Renal pelvis (tissue), 12 donors: ENCODE data around the gene RAB31. TPM values are rescaled to one million over a fixed set of nuclear protein-coding genes. Genes with fewer than 3 reads are reported as not detected.
"Not testable (repeated sequence)": the region's sequence is repeated elsewhere in the genome, so short reads cannot be mapped to it uniquely, and the experiment has no call there.

ENCODE experiments used
- DNase-seq: peaks from one replicate; pipeline ENCODE4 v3.0.0-alpha.2; 2013
- long read RNA-seq, 16 experiments: transcript quantifications; one replicate each; lab custom pipeline, GENCODE V29; 2026
- polyA plus RNA-seq, 3 donors: library from polyadenylated mRNA; unstranded; fragments of 120-200 nt; gene quantifications; one replicate each; pipeline ENCODE4 v1.2.1, GENCODE V29; 2013; ENCODE audit not compliant: insufficient read length in 3 of 3

The RAB31 gene, protein sequence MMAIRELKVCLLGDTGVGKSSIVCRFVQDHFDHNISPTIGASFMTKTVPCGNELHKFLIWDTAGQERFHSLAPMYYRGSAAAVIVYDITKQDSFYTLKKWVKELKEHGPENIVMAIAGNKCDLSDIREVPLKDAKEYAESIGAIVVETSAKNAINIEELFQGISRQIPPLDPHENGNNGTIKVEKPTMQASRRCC
- polyA plus RNA-seq: 10 to 100 TPM; 22.8 to 27.5 (median 25.7) TPM
- long read RNA-seq, donor 1, full-length matches to known transcripts: 14 of 14 reads
- long read RNA-seq, donor 1, partial matches to known transcripts: 0 of 14 reads
- long read RNA-seq, donor 1, other reads (novel, unspliced or antisense): 0 of 14 reads
- long read RNA-seq, donor 2, full-length matches to known transcripts: 16 of 16 reads
- long read RNA-seq, donor 2, partial matches to known transcripts: 0 of 16 reads
- long read RNA-seq, donor 2, other reads (novel, unspliced or antisense): 0 of 16 reads
- long read RNA-seq, donor 3, full-length matches to known transcripts: 15 of 15 reads
- long read RNA-seq, donor 3, partial matches to known transcripts: 0 of 15 reads
- long read RNA-seq, donor 3, other reads (novel, unspliced or antisense): 0 of 15 reads
- long read RNA-seq, donor 4, full-length matches to known transcripts: 8 of 8 reads
- long read RNA-seq, donor 4, partial matches to known transcripts: 0 of 8 reads
- long read RNA-seq, donor 4, other reads (novel, unspliced or antisense): 0 of 8 reads
- long read RNA-seq, donor 5, full-length matches to known transcripts: 6 of 6 reads
- long read RNA-seq, donor 5, partial matches to known transcripts: 0 of 6 reads
- long read RNA-seq, donor 5, other reads (novel, unspliced or antisense): 0 of 6 reads
- long read RNA-seq, donor 6, full-length matches to known transcripts: 5 of 5 reads
- long read RNA-seq, donor 6, partial matches to known transcripts: 0 of 5 reads
- long read RNA-seq, donor 6, other reads (novel, unspliced or antisense): 0 of 5 reads
- long read RNA-seq, donor 7, full-length matches to known transcripts: 16 of 16 reads
- long read RNA-seq, donor 7, partial matches to known transcripts: 0 of 16 reads
- long read RNA-seq, donor 7, other reads (novel, unspliced or antisense): 0 of 16 reads
- long read RNA-seq, donor 8, full-length matches to known transcripts: 8 of 8 reads
- long read RNA-seq, donor 8, partial matches to known transcripts: 0 of 8 reads
- long read RNA-seq, donor 8, other reads (novel, unspliced or antisense): 0 of 8 reads
- long read RNA-seq, donor 9, full-length matches to known transcripts: 19 of 19 reads
- long read RNA-seq, donor 9, partial matches to known transcripts: 0 of 19 reads
- long read RNA-seq, donor 9, other reads (novel, unspliced or antisense): 0 of 19 reads
- long read RNA-seq, donor 10, full-length matches to known transcripts: 8 of 8 reads
- long read RNA-seq, donor 10, partial matches to known transcripts: 0 of 8 reads
- long read RNA-seq, donor 10, other reads (novel, unspliced or antisense): 0 of 8 reads
- long read RNA-seq, donor 11, full-length matches to known transcripts: 6 of 6 reads
- long read RNA-seq, donor 11, partial matches to known transcripts: 0 of 6 reads
- long read RNA-seq, donor 11, other reads (novel, unspliced or antisense): 0 of 6 reads
- long read RNA-seq, donor 12, full-length matches to known transcripts: 20 of 20 reads
- long read RNA-seq, donor 12, partial matches to known transcripts: 0 of 20 reads
- long read RNA-seq, donor 12, other reads (novel, unspliced or antisense): 0 of 20 reads
- long read RNA-seq, donor 13, full-length matches to known transcripts: 10 of 10 reads
- long read RNA-seq, donor 13, partial matches to known transcripts: 0 of 10 reads
- long read RNA-seq, donor 13, other reads (novel, unspliced or antisense): 0 of 10 reads
- long read RNA-seq, donor 14: 0 reads
- long read RNA-seq, donor 15: 0 reads
- long read RNA-seq, donor 16, full-length matches to known transcripts: 15 of 15 reads
- long read RNA-seq, donor 16, partial matches to known transcripts: 0 of 15 reads
- long read RNA-seq, donor 16, other reads (novel, unspliced or antisense): 0 of 15 reads

DNA sequence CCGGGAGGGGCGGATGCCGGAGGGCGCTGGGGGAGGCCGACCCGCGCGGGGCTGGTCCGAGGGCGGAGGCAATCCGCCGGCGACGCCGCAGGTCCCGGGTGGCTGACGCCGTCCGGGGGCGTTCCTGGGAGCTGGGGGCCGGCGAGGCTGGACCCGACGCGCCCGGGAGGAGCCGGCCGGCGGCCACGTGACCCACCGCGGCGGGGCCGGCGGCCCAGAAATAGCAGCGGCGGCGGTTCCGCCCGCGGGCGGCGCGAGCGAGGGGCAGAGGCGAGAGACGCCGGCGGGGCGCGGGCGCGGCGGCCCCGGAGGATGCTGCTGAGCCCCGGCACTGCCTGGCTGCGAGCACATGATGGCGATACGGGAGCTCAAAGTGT lies at the start of gene RAB31:
Gene RAB31, plus strand, starts transcription at position 245 of the 377 bp plus-strand sequence. Its CDS starts 105 bp downstream, at position 350.
- peak; percentile 71 for DNase-seq

DNA sequence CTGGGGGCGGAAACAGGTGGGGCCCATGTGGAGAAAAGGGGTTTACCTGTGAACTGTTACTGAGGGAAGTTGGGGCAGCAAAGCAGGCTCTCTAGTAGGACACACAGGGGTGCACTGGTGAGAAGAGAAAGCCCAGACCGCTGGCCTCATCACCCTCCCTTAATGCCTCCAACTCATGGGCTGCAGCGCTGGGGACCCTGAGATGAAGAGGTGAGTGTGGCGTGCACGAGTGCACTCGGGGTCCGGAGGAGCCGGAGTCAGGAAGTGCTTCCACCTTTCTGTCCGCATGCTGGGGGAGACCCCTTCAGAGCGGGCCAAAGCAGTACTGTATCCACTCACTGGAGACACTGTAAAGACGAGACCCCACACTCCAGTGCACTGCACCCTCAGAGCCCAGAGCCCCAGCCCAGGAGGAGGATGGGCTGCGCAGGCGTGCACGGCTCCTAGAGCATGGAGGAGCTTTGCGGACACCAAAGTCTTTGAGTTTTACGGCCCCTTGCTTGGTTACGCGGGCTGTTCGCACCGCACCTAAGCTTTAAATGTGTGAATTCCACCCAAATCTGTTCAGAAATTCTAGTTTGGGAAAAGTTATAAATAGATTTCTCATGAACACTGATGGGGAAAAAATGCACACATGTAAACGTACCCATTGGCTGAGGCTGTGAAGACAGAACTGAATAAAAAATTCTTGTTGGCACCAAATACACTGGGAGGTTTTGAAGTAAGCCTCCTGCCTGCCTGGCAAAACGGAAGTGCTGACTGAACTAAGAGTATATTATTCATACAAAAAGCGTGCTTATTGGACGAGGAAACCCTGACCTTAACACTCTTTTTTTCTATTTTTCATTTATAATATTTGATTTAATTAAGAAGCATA lies 48.4 kb upstream of the RAB31 start:
- no peak for DNase-seq

DNA sequence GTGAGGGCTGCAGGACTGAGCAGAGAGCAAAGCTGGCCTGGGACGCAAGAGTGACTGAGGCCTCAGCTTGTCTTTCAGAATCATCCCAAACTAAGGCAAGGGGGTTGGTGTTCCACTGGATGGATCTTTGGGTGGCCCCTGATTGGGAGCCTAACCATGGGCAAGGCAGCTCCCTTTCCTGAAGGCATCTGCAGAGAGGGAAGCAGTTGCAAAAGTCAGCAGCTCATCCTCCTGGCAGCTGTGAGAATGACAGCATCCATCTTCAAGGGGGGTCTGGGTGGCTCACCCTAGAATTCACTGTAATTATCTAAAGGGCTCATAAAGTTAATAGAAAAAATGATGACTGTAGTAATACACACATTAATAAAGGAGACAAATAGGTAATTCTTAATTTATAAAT lies 46.5 kb upstream of the RAB31 start:
- DNase-seq: no peak

DNA sequence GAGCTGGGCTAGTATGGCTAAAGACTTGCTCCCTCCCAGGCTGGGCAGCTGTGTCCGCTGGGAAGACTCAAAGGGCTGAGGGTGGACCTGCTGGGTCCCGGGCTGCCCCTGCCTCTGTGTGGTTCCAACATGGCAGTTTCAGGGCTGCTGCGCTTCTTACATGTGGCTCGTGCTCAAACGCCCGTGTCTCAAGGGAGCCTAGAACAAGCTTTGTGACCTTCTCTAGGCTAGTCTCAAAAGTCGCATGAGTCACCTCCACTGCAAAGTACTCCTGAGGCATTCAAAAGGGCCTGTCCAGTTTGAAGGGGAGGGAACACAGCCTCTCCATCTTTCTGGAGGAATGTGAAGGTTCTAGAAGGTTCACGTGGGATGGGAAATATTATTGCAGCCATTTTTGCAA lies 44.7 kb upstream of the RAB31 start:
- DNase-seq: no peak

- DNase-seq: no peak
Observed at GRCh38 chr18:9665314-9665713, 42.8 kb upstream of the RAB31 start.

- no peak for DNase-seq
Observed at GRCh38 chr18:9666548-9666947, 41.6 kb upstream of the RAB31 start.

GRCh38 chr18:9669016-9669415 lies 39.1 kb upstream of the RAB31 start:
- no peak for DNase-seq

- DNase-seq: no peak
Observed at GRCh38 chr18:9671214-9671613, 36.9 kb upstream of the RAB31 start.

DNA sequence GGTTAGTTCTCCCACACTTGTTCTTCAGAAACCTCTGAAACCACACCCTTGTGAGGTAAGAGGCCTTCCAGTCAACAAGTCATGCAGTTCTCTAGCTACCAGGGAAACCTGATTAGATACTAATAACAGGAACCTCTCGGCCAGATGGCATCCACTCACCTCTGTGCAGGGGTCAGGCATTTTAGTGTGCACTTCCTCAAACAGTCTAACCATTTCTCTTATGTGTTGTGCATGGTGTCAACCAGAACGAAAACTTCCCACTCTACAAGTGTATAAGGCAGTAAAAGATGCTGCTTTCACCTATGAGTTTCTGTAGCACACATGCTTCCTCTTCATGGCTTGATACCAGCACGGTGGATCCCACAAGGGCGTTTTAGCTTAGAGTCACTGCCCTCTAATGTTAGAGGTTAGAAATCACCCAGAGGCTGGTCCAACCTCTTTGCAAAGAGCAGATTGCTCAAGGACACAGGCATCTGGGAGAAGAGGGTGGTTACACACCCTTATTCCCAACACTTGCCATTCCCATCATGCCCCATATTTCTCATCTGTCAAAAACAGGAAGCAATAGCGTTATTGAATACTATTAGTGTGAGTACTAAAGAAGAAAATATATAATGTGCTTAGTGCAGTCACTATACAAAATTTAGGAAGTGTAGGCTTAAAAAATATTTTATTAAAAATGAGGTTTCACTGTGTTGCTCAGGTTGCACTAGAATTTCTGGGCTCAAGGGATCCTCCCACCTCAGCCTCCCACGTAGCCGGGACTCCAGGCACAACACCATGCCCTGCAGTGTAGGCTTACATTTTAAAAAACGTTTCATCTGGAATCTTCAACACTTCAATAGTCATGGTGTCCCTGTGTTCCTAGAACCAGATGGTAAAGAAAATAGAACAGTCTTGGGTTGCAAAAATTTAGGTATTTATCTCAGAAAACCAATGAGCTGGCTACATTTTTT lies 34.5 kb upstream of the RAB31 start:
- DNase-seq: no peak

- DNase-seq: not testable (repeated sequence)
Observed at GRCh38 chr18:9678216-9678615, 29.9 kb upstream of the RAB31 start.

DNA sequence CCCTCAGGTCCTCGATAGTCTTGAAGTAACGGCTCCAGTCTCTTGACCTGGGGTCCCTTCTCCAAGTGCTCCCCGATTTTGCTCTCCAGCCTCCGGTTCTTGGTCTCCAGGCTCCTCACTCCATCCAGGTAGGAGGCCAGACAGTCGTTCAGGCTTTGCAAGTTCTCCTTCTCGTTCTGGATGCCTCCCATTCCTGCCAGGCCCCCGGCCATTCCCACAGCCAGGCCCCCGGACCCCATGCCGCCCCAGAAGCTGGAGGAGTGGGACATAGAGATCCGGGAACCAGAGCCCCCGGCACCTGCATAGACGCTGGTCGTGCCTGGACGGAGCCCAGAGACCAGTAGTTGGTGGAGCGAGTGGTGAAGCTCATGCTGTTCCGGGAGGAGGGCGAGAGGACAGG lies 29.0 kb upstream of the RAB31 start:
- no peak for DNase-seq

DNA sequence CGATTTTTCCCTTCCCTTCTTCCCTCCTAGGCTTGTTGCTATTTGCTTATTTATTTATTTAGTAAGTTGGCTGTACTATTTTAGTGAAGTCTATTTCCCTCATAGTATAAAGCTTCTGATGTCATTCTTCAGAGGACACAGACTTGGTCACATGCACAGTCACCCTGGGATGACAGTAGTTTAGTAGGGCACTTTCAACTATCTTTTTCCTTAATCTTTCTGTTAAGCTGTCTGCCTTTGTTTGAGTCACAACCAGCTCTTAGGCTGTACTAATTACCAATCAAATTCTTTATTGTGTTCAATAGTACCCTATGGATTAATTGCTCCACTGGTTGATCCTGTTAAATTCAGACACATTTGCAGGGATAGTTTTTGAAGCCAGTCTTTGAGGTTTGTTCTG lies 26.9 kb upstream of the RAB31 start:
- no peak for DNase-seq

- no peak for DNase-seq
Observed at GRCh38 chr18:9682572-9682971, 25.5 kb upstream of the RAB31 start.

- no peak for DNase-seq
Observed at GRCh38 chr18:9683418-9684396, 24.4 kb upstream of the RAB31 start.

DNA sequence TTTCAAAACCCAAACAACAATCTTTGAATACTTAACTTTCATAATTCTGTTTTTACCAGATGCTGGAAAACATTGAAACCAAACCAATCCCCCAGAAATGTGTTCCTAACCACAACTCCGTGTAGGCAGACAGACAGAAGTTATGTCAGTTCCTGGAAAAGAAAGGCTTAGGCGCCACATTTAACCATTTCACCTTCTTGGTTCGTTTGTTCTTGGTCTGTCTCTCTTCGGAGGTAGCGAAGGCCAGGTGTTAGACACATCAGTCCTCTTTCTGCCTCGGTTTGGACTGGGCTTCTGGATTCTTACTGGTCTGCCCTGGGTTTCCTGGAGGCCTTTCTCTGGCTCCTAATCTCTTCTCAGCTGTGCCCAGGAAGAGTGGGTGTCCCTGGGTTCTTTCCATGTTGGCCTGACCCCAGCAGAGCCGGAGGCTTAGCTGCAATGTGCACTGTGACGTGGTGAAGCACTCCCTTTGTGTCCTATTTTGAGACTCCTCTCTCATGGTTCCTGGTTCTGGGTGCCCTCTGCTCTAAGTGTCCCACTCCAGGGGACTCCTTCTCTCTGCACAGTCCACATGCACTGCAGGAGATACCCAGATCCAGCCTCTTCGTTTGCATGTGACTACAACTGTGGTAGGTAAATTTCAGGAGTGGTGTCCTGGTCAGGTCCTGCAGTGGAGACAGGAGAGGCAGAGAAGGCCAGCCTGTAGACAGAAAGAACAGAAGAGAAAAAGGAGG lies 23.1 kb upstream of the RAB31 start:
- DNase-seq: no peak

DNA sequence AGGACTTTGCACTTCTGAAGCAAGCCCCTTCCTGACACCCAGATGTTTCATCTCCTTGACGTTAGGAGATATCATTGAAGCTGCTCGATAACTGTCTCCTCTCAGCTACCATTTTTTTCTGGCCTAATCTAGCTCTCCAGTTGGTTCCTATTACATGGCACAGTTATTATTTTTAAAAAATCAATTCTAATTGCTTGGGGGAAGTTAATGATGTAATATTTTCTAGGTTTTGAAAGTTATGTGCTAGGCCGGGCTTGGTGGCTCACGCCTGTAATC lies 22.5 kb upstream of the RAB31 start:
- DNase-seq: no peak
